Femur (tissue), 1 donor: ENCODE data around the gene EEFSEC.

Experiments
- DNase-seq: peaks from one replicate; pipeline ENCODE4 v3.0.0-alpha.2; 2017

EEFSEC gene

GRCh38 chr3:128432971-128433836 lies 279.9 kb downstream of the EEFSEC start:
- no peak for DNase-seq

DNA sequence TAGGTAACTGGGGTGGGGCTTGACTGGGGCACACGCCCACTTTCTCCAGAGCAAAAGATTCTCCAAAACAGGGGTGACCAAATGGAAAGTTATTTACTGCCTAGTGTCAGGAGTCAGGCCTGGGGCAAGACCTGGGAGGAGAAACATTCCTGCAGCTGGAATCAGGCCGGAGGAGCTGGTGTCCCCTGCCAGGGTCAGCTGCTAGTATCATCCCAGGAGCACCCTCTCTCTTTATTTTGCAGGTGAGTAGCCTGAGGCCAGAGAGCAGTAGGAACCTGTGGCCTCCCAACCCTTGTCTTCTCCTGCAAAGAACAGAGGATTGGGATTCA lies 280.5 kb downstream of the EEFSEC start:
- no peak for DNase-seq

DNA sequence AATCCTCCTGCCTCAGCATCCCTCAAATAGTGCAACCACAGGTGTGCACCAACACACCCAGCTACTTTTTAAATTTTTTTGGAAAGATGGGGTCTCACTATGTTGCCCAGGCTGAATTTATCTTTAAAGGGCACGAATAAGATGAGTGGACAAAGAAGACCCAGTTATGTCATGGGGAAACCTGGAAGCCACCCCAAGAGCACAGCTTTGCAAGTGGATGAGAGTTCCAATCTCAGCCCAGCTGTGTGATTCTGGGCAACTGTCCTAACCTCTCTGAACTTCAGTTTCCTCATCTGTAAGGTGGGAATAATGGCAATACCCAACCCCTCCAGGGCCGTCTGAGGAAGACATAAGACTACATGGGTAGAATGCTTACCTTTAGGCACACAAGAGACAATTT lies 281.2 kb downstream of the EEFSEC start:
- DNase-seq = no peak

GRCh38 chr3:128435058-128435457 lies 281.8 kb downstream of the EEFSEC start:
- no peak for DNase-seq

GRCh38 chr3:128435561-128435960 lies 282.3 kb downstream of the EEFSEC start:
- DNase-seq = no peak

DNA sequence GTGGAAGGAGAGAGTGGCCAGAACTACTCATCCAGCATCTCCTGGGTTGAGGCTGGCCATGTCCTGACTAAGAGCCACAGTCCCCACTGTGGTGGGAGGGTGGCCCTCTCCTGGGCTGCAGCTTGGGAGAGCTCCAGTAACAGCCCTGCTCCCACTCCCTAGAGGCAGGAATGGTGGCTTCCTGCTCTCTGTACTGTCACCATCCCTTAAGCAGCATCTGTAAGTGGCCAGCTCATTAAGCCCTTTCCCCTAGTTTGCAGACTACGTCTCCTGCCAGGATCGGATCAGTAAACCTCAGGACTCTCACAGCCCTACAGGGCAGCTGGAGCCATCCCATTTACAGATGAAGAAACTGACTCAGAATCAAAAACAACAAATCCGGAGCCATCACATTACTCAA lies 282.9 kb downstream of the EEFSEC start:
- no peak for DNase-seq

DNA sequence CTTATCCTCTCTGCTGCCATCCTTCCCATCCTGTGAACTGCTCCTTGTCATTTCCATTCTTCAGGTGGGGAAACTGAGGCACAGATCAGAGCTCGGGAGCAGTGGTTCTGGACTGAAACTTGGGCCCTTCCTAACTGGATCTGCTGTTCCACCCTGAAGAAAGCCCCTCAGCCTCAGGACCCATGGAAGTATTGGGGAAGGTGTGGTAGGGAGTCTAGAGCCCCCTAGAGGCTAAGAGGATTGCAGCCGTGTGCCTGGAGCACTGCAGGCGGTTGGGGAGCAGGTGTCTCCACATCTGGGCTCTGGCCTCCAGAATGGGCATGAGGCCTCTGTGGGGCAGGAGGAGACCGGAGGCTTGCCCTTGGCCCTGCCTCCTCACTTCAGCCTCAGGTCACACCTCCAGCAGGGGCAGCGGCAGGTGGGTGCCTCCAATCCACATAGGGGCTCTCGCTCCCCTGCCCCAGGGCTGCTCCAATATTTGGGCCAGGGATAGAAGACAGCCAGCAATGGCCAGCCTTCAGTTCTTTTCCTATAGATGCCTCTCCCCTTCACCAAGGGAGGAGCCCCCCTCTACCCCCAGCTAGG lies 285.3 kb downstream of the EEFSEC start:
- DNase-seq = no peak

- DNase-seq = no peak
These were observed 285.9 kb downstream of the EEFSEC start for GRCh38 chr3:128439226-128439625.

- no peak for DNase-seq
These were observed 288.8 kb downstream of the EEFSEC start for GRCh38 chr3:128442070-128442469.

GRCh38 chr3:128442949-128443348 lies 289.7 kb downstream of the EEFSEC start:
- DNase-seq = no peak

DNA sequence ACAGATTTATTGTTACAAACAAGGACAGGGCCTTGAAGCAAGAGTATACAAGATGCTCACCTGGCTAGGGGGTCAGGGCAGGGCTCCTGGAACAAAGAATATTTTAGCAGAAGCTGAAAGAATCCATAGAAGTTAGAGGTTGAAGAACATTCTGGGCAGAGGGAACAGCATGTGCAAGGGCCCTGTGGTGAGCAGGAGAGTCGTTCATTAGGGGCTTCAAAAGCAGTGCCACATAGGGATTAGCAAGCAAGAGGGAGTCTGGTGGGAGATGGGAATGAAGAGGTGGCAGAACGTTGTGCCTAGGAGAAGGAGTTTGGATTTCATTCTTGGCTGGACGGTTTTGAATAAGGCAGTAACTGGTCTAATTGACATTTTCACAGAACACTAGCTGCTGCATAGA lies 290.5 kb downstream of the EEFSEC start:
- DNase-seq = no peak

- no peak for DNase-seq
These were observed 292.1 kb downstream of the EEFSEC start for GRCh38 chr3:128445357-128445756.

DNA sequence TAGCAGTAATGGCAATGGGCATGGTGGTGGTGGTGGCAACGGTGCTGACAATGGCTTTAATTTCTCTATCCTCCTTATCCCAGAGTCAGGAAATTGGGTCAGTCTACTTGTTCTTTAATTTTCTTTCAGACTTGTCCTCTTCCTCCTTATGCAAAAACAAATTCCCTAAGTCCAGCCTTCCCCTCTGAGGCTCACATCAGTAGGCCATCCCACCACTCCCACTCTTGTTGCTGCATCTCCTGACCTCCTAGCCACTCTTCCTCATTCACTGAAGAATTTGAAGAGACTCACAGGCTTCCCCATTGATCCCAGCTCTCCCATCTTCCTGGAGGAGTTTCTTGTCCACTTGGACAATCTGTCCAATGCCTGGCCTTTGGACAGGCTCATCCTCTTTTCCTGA lies 293.5 kb downstream of the EEFSEC start:
- DNase-seq = no peak

DNA sequence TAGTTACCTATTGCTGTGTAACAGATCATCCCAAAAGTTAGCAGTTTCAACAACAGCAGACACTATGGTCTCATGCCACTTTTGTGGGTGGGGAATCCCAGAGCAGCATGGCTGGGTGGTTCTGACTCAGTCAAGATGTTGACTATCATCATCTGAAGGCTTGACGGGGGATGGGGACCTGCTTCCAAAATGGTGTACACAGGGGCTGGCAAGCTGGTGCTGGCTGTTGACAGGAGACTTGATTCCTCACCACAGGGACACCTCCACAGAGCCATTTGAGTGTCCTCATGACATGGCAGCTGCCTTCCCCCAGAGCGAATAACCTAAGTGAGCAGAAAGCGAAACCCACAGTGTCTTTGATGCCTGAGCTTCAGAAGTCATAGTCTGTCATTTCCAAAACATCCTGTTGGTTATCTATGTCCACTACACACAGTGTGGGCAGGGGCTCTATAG lies 294.3 kb downstream of the EEFSEC start:
- DNase-seq = no peak

DNA sequence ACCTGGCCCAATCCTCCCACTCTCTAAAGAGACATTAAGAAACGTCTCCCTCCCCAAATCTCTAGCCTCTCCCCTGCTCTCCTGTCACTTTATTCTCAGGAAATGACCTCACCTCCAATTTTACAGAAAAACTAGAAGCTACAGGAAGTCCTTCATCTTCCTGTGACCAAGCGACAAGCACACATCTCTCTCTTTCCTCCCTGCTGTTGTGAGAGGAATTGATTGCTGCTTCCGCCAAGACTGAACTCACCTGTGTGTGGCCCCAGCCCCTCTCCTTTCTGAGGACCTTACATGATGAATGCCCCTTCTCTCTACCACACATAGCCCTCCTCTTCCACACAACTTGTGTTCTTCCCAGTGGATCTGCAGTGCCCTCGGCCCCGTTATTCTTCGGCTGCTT lies 295.2 kb downstream of the EEFSEC start:
- no peak for DNase-seq

- DNase-seq = no peak
These were observed 295.9 kb downstream of the EEFSEC start for GRCh38 chr3:128449111-128449638.

GRCh38 chr3:128452120-128452519 lies 298.8 kb downstream of the EEFSEC start:
- DNase-seq = no peak

DNA sequence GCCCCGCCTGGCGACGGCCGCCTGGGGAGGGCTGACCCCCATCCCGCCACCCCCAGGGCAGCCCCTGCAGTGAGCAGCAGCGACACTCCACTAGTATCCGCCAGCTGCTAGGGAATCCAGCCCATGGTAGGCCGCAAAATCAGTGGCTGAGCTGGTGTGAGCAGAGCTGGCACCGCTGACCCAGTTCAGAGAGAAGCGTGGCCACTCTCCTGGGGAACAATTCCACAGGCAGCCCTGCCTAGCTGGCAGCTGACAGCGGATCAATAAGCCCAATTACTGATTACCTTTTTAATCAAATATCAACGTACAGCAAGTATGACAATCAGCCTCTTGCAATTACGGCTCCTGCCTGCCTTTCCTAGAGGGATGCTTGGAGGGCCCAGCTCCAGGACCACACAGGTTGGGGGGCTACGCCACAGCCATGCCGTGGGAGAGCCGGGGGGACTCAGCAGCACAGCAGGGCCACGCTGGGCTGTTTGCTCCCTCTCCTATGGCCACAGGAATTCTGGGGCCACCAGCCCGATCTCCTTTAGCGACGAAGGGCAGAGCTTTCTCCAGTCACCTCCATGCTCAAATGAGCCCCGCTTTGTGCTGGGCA lies 299.5 kb downstream of the EEFSEC start:
- no peak for DNase-seq

GRCh38 chr3:128453501-128454309 lies 300.4 kb downstream of the EEFSEC start:
- no peak for DNase-seq

GRCh38 chr3:128454310-128454618 lies 301.0 kb downstream of the EEFSEC start:
- no peak for DNase-seq

- no peak for DNase-seq
These were observed 301.8 kb downstream of the EEFSEC start for GRCh38 chr3:128455116-128455515.

- DNase-seq = no peak
These were observed 302.8 kb downstream of the EEFSEC start for GRCh38 chr3:128455786-128456748.
